Mononuclear cell (primary cell): Measurements from ENCODE around the gene SEMA6D. TPM values are rescaled to one million over a fixed set of nuclear protein-coding genes. Genes with fewer than 3 reads are reported as not detected.

Experiments
- H3K27me3 ChIP-seq: 2 replicates; pipeline ENCODE4 v1.6.0; 2011; ENCODE audit warnings: low read length, control low read depth; ENCODE audit not compliant: insufficient read depth
- H3K4me1 ChIP-seq: 2 replicates; pipeline ENCODE4 v1.5.1; 2011; ENCODE audit warnings: mild to moderate bottlenecking, low read length, control low read depth; ENCODE audit not compliant: insufficient read depth
- H3K4me3 ChIP-seq: 2 replicates; pipeline ENCODE4 v1.5.1; 2011; ENCODE audit warnings: mild to moderate bottlenecking, low read length, moderate library complexity
- H3K9me3 ChIP-seq: 2 replicates; pipeline ENCODE4 v1.5.1; 2011; ENCODE audit warnings: low read depth, mild to moderate bottlenecking, control low read depth, low read length
- total RNA-seq: library from RNA; depleted of rRNA; stranded (reverse); fragments of >200 nt; gene quantifications from one replicate; pipeline ENCODE4 v1.2.3, GENCODE V29; 2012

The SEMA6D gene
- total RNA-seq, 1 donor = under 0.01 TPM

DNA sequence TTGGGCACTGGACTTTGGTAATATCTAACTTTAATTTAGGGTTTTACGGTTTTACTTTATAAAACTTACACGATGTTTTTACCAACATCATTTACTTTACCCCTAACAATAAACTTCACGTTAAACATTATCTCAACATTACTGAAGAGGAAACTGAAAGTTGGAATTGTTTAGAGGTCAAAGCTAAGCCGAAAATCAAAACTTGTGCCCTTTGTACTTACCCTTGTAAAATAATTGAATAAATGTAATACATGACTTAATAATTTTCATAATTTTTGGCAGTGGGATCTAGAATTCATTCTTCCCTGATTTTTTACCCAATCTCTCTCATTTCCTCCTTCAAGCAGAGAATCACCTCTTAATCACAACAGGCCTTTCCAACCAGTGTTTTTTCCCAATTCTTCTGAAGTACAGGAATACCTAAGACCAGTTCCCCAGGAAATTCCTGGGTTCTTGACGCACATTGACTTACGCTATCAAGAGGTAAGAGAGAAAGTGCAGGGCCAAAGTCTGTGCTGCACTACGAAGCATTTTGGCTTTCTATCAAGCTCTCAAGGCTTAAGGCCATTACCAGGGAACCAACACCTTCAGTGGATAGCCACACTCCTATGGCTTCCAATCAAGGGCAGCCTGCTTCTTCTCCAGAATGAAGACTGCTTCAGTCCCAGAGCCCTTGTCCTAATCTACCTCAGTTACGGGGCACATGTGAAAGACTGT is 11.9 kb upstream of the SEMA6D start:
- H3K4me1 ChIP-seq = no peaks in the 10 kb centered on the region
- H3K9me3 ChIP-seq = no peaks in the 10 kb centered on the region
- peaks cover 3% of the 10 kb centered on the region for H3K27me3 ChIP-seq
- no peak overlapping the region for H3K4me3 ChIP-seq

DNA sequence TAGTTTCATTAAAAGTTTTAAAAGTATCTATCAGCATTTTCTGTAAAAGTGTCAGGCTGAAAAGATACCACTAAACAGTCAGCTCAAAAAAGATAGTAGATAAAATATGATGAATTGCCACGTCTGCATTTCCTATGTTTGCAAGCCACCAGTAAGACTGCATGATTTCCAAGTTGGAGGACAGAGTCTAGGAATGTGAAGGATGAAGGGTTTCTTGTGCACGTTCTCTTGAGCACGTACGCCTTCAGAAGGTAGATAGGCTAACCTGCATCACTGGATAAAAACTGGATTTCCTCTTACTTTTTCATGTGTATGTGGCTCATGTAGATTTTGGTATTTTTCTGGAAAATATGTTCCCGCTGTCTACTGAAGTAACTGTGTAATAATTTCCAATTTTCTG is 9.9 kb upstream of the SEMA6D start:
- H3K9me3 ChIP-seq = no peaks in the 10 kb centered on the region
- H3K4me1 ChIP-seq = no peaks in the 10 kb centered on the region
- H3K4me3 ChIP-seq = no peak overlapping the region
- peaks cover 3% of the 10 kb centered on the region for H3K27me3 ChIP-seq

DNA sequence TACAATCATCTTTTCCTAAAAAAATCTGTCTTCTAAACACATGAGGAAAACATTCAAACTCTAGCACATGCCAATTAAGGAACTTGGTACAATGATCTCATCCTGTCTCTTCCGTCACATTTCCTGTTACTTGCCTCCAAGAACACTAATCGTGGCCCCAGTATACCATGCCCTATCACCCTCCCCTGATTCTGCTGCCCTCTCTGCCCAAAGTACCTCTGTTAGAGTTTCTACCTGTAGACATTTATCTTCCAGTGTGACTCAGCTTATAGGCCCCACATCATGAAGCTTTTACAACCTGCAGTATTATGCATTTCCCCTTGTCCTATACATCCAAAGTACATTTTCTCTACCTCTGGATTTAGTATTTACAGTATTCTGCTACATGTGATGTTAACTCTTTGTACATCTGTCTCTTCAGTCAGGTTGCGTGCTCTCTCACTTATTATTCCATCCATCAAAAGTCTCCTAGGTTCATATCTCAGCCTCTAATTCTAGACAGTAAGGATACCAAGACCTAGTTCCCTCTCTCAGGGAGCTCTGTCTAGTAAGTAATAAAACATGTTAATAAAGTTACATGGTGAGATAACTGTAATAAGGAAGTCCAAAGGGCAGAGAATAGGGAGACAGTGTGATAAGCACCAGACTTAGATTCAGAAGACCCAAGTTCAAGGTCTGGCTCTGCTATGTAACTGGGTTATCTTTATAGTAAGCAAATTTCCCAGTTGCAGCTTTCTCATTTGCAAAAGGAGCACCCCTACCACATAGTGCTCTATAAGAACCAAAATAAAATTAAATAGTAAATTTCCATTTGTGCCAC is 8.9 kb upstream of the SEMA6D start:
- H3K4me3 ChIP-seq = no peak overlapping the region
- H3K9me3 ChIP-seq = no peaks in the 10 kb centered on the region
- H3K4me1 ChIP-seq = no peaks in the 10 kb centered on the region
- peaks cover 3% of the 10 kb centered on the region for H3K27me3 ChIP-seq

DNA sequence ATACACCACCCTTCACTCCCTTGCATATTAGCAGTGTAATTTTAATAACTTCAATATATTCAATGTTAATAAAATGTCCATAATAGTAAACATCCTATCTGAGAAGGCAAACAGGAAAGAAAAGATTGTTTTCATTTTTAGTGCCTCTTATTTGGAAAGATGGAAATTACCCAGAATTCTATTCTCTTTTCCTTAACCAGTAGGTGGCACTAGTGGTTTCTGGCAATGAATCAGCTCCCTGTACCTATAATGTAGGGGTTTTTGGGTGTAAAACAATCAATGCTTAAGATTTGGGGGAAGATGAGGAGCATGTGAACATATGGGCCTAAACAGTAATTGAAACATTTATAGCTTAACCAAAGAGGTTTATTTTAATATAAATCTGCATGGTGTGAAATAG is 5.7 kb upstream of the SEMA6D start:
- H3K4me3 ChIP-seq = no peak overlapping the region

DNA sequence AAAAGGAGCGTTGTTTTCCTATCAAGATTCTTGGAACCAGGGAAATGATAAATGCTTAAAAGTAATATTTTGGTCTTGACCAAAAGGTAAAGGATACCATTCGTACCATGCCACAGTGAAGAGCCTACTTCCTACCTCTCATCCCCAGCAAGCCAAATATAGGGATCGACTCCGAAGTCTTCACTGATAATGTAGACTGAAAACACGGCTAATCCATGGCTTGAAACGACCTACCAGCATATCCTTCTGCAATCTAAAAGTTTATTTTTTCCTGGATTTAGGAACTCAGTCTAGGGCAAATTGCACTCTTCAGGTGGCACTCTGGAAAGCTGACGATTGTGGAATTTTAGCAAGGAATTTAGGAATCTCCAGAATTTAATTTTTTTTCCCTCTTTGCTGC is 1.9 kb upstream of the SEMA6D start:
- Histone ChIP-seq H3K4me1 (no peaks in the 10 kb centered on the region), H3K4me3 (no peak overlapping the region), H3K9me3 (no peaks in the 10 kb centered on the region), H3K27me3 (peaks cover 49% of the 10 kb centered on the region)

More for the DNA sequence above, 5.7 kb upstream of the SEMA6D start:
- Histone ChIP-seq H3K4me1 (no peaks in the 10 kb centered on the region), H3K9me3 (no peaks in the 10 kb centered on the region), H3K27me3 (peaks cover 25% of the 10 kb centered on the region)

DNA sequence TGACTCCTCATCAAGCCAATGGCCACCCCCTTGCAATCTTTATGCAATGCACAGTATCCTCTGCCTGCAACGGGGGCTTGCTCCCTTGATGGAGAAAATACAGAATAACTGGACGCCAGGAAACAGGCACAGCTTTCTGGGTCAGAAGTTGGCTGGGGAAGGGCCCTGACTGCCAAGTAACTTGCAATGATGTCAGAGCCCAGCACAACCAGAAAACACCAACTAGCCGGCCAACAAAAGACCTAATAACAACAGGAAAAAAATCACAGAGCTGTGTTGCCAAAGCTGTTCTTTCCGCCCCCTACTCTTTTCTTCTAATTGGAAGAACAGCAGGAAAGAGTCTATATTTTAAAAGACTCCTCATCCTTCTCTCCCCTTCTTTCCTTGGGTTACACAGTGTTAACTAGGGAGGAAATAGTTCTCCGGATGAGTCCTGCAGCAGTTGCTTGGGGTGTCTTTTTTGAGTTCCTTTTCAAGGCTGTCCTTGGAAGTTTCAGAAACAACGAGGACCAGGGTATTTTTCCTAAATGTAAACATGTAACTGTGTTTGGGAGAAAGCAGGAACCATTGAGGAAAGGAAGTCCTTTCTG is 1.4 kb upstream of the SEMA6D start:
- Histone ChIP-seq H3K27me3 (peaks cover 55% of the 10 kb centered on the region), H3K4me1 (no peaks in the 10 kb centered on the region), H3K9me3 (no peaks in the 10 kb centered on the region), H3K4me3 (no peak overlapping the region)

DNA sequence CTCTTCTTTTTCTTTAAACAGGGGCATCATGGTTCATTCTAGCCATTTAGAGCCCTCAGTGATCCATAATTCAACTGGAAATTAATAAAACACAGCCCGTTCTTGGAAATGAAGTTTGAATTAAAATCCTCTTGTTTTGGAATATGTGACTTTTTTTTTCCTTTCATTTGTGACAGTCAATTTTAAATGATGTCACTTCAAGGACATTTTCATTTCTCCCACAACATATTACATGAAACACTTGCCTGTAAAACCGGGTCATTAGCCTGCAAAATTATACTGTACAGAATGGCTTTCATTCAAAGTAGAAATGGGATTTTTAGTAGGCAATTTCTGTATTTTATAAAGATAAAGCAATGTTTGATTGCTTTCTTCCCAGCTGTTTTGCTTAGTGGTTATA is 789 bp upstream of the SEMA6D start:
- Histone ChIP-seq H3K27me3 (peaks cover 60% of the 10 kb centered on the region), H3K9me3 (no peaks in the 10 kb centered on the region), H3K4me1 (no peaks in the 10 kb centered on the region), H3K4me3 (no peak overlapping the region)

DNA sequence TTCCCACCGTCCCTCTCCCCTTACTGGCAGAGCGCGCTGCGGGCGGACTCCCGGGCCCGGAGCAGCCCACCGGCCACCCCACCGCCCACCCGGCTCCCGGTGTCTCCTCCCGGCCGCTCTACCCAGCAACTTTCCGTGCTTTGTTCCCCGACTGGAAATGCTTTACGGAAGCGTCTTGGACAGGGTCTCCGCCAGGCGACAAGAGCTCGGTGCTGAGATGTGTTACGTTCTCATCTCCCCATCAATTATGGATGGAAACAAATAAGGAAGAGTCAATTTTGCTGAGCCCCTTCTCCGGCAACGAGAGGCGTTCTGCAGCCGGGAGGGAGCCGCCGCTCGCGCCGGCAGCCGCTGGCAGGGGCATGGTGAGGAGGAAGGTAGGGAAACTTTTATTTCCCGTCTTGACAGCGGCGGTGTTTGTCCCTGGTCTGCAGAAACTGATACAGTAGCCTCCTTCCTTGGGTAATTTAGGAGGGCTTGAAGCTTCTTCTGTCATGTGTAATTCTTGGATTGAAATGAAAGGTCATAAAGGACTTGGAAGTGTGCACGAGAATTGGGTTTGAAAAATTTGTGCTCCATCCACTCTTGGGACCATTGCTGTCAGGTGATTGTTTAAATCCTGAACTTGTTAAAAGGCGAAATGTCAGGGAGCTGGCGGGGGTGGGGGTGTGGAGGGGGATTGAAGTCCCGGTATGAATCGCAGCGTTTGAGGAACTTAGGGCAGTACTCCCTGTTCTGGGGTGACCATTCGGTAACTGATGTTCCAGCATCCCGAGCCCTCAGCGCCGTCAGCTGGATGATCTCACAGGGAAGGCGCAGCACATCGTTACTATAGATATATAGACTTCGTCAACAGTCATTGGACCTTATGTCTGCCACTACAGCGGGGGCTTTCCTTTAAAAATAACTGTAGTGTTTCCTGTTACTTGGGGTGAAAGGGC is 1.5 kb downstream of the SEMA6D start:
- H3K9me3 ChIP-seq = no peaks in the 10 kb centered on the region
- H3K4me1 ChIP-seq = no peaks in the 10 kb centered on the region
- H3K4me3 ChIP-seq = no peak overlapping the region
- peaks cover 64% of the 10 kb centered on the region for H3K27me3 ChIP-seq

DNA sequence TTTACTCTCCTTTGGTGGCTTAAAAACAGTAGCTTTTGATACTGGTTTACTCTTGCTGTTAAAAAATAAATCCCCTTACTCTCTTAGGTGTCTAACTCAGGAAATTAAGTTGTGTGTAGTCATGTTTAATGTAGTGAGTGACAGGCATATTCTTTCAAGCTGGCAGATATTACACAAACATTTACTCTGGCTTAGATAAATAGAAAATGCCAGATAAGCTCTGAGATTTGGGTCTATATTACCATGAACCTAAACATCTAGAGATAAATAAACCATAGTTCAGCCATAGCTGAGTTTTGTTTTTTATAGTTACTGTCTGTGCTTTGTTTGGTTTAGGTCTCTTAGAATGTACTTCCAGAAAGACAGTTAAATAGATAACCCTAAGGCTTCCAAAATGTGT is 2.4 kb downstream of the SEMA6D start:
- Histone ChIP-seq H3K9me3 (no peaks in the 10 kb centered on the region), H3K4me1 (no peaks in the 10 kb centered on the region), H3K27me3 (peaks cover 60% of the 10 kb centered on the region), H3K4me3 (no peak overlapping the region)

DNA sequence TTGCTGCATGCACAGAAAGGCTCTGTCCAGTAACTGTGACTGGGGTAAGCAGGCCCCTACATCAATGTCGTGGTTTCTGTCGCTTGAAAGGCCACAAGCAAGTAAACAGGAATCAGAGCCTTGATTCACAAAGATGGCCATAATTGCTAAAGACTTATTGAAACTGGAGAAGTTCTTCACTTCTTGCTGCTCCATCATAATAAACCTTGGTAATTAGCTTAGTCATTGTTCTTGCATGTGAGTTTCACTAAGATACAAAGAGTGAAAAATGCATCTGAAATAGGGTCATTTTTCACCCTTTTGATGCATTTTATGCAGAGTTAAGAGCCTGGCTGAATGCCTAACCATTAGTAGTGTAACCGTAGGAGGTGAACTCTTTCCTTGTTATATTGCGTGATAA is 3.2 kb downstream of the SEMA6D start:
- no peaks in the 10 kb centered on the region for H3K9me3 ChIP-seq
- H3K4me3 ChIP-seq = no peak overlapping the region
- H3K4me1 ChIP-seq = no peaks in the 10 kb centered on the region
- H3K27me3 ChIP-seq = peaks cover 52% of the 10 kb centered on the region

DNA sequence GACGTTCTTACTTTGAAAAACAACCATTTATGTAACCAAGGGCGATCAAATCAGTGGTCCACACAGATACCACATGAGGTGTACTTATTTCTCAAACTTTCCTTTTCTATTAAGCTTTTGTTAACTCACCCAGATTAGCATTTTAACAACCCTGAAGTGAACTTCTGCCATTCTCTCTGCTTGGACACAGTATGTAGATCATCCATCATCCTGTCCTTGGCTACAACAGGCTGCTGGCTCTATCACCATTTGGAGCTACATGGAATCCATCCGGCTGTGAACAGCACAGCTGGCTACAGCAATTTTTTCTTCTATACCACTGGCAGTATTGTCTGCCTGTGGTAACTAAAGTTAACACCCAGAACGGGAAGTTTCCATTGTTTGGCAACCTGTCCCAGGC is 4.4 kb downstream of the SEMA6D start:
- Histone ChIP-seq H3K4me1 (no peaks in the 10 kb centered on the region), H3K4me3 (no peak overlapping the region), H3K9me3 (no peaks in the 10 kb centered on the region), H3K27me3 (peaks cover 42% of the 10 kb centered on the region)

DNA sequence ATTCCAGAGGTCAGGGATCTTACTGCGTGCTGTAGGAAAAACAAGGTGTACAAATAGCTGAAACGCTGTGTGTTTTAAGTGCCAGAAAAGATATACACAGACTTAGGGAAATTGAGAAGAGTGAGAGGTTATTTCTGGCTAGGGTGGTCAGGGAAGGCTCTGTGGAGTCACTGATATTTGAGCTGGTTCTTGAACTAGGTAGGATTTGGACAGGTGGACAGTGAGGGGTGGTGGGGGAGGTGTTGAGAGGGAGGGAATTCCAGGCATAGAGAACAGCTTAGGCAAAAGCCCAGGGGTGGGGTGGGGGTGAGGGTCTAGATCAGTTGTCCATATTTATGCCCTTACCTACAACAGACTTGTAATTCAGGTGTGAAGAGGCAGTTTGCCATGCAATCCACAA is 7.0 kb downstream of the SEMA6D start:
- H3K27me3 ChIP-seq = peaks cover 25% of the 10 kb centered on the region
- no peaks in the 10 kb centered on the region for H3K4me1 ChIP-seq
- H3K9me3 ChIP-seq = no peaks in the 10 kb centered on the region
- no peak overlapping the region for H3K4me3 ChIP-seq

DNA sequence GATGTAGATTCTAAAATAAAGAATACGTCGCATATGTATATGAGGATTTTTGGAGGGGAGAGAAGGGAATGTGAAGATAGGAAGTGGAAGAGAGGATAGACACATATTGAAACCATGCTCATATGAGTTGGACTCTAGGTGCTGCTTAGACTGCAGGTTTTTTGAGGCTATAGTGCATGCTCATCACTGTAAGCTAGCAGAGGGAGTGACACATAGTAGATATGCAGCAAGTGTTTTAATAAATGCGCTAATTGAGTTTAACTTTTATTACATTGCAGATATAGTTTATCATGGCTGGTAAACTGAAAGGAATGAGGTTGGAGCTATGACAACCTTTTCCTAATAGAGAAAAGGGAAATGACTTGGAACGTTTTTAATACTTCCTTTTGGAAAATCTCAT is 7.7 kb downstream of the SEMA6D start:
- no peaks in the 10 kb centered on the region for H3K4me1 ChIP-seq
- H3K9me3 ChIP-seq = no peaks in the 10 kb centered on the region
- no peak overlapping the region for H3K4me3 ChIP-seq
- peaks cover 18% of the 10 kb centered on the region for H3K27me3 ChIP-seq

DNA sequence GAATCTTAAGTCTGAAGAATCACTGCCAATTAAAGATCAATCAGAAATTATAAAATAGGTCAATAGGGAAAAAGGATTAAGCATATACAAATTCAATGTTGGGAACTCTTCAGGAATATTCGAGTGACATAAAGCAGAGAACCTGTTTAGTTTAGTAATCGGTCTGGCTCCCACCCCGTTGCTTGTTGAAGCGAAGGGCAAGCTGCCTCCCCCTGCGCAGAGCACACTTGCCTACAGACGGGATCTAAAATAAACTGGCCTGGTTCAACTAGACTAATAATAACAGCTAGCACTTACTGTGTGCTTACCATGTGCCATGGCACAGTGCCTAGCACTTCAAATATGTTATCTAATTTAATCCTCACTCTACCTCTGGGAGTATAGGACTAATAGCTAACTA is 8.6 kb downstream of the SEMA6D start:
- H3K4me3 ChIP-seq = no peak overlapping the region
- H3K27me3 ChIP-seq = peaks cover 9% of the 10 kb centered on the region
- H3K9me3 ChIP-seq = no peaks in the 10 kb centered on the region
- H3K4me1 ChIP-seq = no peaks in the 10 kb centered on the region

DNA sequence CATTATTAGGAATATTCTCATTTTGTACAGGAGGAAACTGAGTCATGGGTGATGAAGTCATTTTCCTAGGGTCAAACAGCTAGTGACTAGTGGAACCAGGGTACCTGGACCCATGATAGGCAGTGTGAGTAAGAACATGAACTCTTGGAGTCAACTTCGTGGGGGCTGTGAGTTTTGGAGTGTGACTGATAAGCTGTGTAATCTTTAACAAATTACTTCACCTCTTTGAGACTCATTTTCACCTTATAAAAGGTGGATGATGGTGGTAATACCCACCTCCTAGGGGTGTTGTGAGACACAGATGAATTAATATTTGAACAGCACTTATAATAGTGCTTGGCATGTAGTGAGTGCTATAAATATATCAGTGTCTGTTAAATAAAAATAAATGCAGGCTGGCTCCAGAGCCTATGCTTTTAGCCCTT is 9.1 kb downstream of the SEMA6D start:
- H3K4me1 ChIP-seq = no peaks in the 10 kb centered on the region
- peaks cover 4% of the 10 kb centered on the region for H3K27me3 ChIP-seq
- no peak overlapping the region for H3K4me3 ChIP-seq
- H3K9me3 ChIP-seq = no peaks in the 10 kb centered on the region
